VCaP (cell line): ENCODE data around the gene GPR39.

Experiments
- H3K27ac ChIP-seq: fragments of 450-650 bp; 2 replicates; pipeline ENCODE4 v1.5.1; 2017
- CTCF ChIP-seq: fragments of 450-650 bp; conservative IDR thresholded peaks from 2 replicates; pipeline ENCODE4 v1.5.1; 2017; ENCODE audit warnings: mild to moderate bottlenecking, moderate library complexity

GPR39 gene

GRCh38 chr2:132667706-132668105 lies 251.1 kb downstream of the GPR39 start:
- no peak for TF ChIP-seq CTCF
- no peak overlapping the region for H3K27ac ChIP-seq

GRCh38 chr2:132668189-132668823 lies 251.7 kb downstream of the GPR39 start:
- H3K27ac ChIP-seq: no peak overlapping the region
- peak; percentile 44 for TF ChIP-seq CTCF

DNA sequence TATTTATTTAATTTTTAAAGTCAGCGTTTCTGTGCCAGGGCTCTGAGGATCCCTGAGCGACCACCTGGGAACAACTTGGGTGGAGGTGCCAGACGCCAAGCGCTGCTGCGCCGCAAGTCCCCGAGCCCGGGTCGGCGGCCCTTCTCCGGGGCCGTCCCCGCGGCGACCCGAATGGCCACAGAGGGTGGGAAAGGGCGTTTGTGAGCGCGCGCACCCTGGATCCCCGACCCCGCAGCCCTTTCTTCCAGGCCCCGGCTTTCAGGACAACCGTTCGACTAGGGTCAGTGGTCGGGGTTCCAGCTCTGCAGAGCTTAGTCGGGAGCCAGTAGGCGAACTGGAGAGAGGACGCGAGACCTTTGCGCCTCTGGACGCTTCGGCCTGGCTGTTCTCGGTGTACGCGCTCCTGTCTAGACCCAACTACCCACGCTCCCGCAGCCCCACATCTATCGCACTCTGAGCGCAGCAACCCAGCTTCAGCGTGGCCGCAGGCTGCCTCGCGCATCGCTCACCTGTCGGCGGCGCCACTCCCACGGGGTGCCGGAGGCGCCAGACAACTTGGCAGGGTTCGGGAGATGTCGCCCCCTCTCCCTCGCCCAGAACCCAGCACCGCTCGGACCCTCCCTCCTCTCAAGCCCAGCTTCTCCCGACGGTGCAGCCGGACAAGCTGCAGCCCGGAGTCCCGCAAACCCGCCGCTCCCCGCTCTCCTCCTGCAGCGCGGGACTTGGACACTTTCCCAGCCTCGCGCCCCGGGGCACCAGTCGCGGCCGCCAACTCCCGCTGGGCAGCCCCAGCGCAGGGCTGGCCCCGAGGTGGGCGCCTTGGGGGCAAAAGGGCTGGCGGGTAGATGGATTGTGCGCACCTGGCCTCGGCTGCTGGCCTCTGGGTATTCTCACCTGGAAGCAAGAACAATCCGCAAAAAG lies 252.6 kb downstream of the GPR39 start:
- no peak overlapping the region for H3K27ac ChIP-seq
- TF ChIP-seq CTCF: no peak

- no peak for TF ChIP-seq CTCF
- no peak within 1 kb of the TSS for H3K27ac ChIP-seq
These were observed 253.4 kb downstream of the GPR39 start, which contains the start of gene LYPD1 for GRCh38 chr2:132669908-132670495. LYPD1 (minus strand) TSS chr2:132670205; CDS start chr2:132669932, 273 bp downstream.

DNA sequence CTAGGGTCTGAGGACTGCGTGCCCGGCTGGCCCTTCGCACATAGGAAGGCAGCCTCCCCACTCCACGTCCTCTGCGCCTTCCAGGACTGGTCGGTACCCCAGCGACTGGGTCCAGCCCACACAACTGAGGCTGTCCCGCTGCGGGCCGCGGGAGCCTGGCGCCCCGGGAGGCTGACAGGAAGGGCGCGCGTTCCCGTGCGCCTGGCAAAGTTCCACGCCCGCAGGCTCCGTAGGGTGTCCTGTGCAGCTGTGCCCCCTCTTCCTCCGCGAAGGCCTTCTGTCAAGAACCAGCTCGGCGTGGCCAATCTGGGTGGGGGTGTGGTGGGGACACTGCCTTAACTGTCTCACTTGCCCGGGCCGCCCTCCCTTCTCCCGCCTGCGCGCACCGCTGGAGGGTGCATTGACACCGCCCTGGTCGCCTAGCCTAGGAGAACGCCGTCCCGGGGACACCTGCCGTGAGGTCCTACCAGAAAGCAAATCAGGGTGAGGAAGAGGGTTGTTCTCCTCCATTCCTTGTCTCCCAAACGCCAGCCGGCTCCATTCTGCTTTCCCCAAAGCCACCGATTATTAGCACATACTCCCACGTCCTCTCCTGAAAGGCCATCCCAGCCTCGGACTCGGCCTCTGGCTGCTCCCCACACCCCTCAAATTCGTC lies 254.0 kb downstream of the GPR39 start:
- no peak for TF ChIP-seq CTCF
- no peak overlapping the region for H3K27ac ChIP-seq

DNA sequence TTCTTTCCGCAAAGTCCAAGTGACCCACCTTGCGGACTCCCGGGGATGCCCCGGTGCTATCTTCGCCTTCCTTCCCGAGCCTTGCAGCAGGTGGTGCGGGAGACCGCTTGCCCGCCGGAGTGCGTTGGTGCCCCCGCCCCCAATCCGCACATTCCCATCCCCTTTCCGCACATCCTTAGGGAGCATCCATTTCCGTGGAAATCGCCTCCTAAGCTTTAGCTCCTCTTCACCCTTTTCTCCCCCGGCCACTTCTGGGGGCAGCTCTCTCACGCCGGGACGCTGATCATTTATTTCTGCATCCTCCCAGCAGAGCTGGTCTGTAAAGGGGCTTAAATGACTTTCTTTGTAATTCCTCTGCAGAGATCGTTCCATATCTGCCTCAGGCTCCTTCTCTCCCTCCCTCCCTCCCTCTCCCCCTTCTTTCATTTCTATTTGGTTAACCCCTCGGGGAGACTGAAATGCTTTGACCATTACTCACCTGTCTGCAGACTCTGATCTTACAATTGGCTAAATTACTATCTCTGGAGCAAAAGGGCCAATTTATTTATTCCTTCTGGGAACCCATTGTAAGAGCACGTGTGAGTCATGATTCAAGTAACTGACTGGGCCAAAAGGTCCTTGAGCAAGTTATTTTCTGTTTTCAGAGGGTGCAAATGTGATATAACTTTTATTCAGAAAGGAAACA lies 254.7 kb downstream of the GPR39 start:
- H3K27ac ChIP-seq: no peak overlapping the region
- no peak for TF ChIP-seq CTCF
